Measurements from ENCODE around the gene DNAJC2. TPM values are rescaled to one million over a fixed set of nuclear protein-coding genes. Genes with fewer than 3 reads are reported as not detected.
"Not testable (repeated sequence)": the region's sequence is repeated elsewhere in the genome, so short reads cannot be mapped to it uniquely, and the experiment has no call there.

Gene DNAJC2
- polyA plus RNA-seq, 10 donors, result 28.4 to 44.2 (median 35.5) TPM

DNA sequence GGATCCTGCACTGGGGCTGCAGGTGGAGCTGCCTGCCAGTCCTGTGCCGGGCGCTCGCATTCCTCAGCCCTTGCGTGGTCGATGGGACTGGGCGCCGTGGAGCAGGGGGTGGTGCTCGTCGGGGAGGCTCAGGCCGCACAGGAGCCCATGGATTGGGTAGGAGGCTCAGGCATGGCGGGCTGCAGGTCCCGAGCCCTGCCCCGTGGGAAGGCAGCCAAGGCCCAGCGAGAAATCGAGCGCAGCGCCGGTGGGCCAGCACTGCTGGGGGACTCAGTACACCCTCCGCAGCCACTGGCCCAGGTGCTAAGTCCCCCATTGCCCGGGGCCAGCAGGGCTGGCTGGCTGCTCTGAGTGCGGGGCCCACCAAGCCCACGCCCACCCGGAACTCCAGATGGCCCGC lies 69.7 kb downstream of the DNAJC2 start:
- DNase-seq, result not testable (repeated sequence)

- not testable (repeated sequence) for DNase-seq
These were observed 71.2 kb downstream of the DNAJC2 start for GRCh38 chr7:103273374-103273773.

- DNase-seq, result not testable (repeated sequence)
These were observed 78.3 kb downstream of the DNAJC2 start for GRCh38 chr7:103266229-103266628.

DNA sequence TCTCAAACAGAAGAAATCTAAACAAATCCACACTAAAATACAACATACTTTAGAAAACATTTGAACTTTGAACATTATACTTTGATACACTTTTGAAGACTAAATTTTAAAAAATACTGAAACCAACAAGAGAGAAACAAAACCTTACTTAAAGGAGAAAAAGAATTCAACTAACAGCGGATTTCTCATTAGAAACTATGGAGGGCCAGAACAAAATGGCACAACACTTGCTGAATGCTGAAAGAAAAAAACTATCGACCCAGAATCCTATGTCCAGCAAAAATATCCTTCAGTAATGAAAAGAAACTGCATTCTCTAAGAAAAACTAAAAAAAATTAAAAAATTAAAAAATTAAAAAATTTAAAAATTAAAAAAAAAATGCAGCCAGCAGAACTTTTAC lies 80.5 kb downstream of the DNAJC2 start:
- not testable (repeated sequence) for DNase-seq

Other genes starting within 250 kb of the DNAJC2 start
- 10 to 100 TPM; 11.0 to 20.5 (median 14.7) TPM for gene NAPEPLD, start 195.7 kb downstream of the DNAJC2 start, polyA plus RNA-seq (ENCODE audit: insufficient read length in 10 of 10)
- gene PMPCB, start 47.3 kb downstream of the DNAJC2 start, polyA plus RNA-seq (ENCODE audit: insufficient read length in 10 of 10), result 10 to 100 TPM; 52.8 to 70.5 (median 63.1) TPM
- gene PSMC2, start 2.9 kb upstream of the DNAJC2 start, polyA plus RNA-seq (ENCODE audit: insufficient read length in 10 of 10), result 100 to 1,000 TPM in 3 of 10 donors, 10 to 100 TPM in 7; 89.2 to 105 (median 96.8) TPM
- under 1 TPM in 6 of 10 donors, not detected in 4; 0.17 to 0.73 (median 0.20) TPM for gene SLC26A5, start 101.4 kb upstream of the DNAJC2 start, polyA plus RNA-seq (ENCODE audit: insufficient read length in 10 of 10)

All from muscle of back (tissue), 11 donors.